CD4-positive, alpha-beta T cell (primary cell): Measurements from ENCODE around the gene RIPOR1. TPM values are rescaled to one million over a fixed set of nuclear protein-coding genes. Genes with fewer than 3 reads are reported as not detected.

Experiments
- ATAC-seq: fragments of 200-7000 bp; cut with Tn5 transposase; one replicate; pipeline ENCODE4 v1.10.0; 2022; ENCODE audit warnings: mild to moderate bottlenecking; ENCODE audit not compliant: poor library complexity
- CTCF ChIA-PET: fragments of 350-600 bp; sonication (Branson Sonifier 250); formaldehyde crosslinking; loops from one replicate; lab custom pipeline; 2021; ENCODE audit warnings: antibody characterized with exemption, inconsistent platforms; lab: Charles Lee
- POLR2A ChIA-PET: fragments of 350-600 bp; sonication (Branson Sonifier 250); formaldehyde crosslinking; loops from one replicate; lab custom pipeline; 2021; ENCODE audit warnings: antibody characterized with exemption, inconsistent platforms; lab: Charles Lee
- DNase-seq, 14 experiments: peaks; one replicate each; pipeline ENCODE4 v3.0.0-alpha.2; 2013 to 2020; ENCODE audit warnings: mixed read lengths in 2 of 14
- H3K27ac ChIP-seq, 2 donors: one replicate each; pipeline versions ENCODE4 v1.5.1 to v1.7.0; 2013; ENCODE audit warnings: low read length in 2 of 2, low read depth in 1 of 2, mild to moderate bottlenecking in 1 of 2
- H3K27me3 ChIP-seq, 2 experiments: 1 replicate in 1 of 2; 2 replicates in 1 of 2; pipeline versions ENCODE4 v1.6.1 to v1.7.0; 2013; ENCODE audit warnings: low read length in 2 of 2, control low read depth in 1 of 2, mild to moderate bottlenecking in 1 of 2, moderate library complexity in 1 of 2; ENCODE audit not compliant: insufficient read depth in 2 of 2, control insufficient read depth in 1 of 2
- H3K36me3 ChIP-seq: one replicate; pipeline ENCODE4 v1.6.1; 2013; ENCODE audit warnings: low read length, control low read depth; ENCODE audit not compliant: insufficient read depth
- H3K4me1 ChIP-seq: one replicate; pipeline ENCODE4 v1.6.1; 2013; ENCODE audit warnings: low read length, control low read depth; ENCODE audit not compliant: insufficient read depth
- H3K4me3 ChIP-seq: one replicate; pipeline ENCODE4 v1.5.1; 2013; ENCODE audit warnings: mild to moderate bottlenecking, low read length, moderate library complexity
- H3K9me3 ChIP-seq, 2 experiments: 1 replicate in 1 of 2; 2 replicates in 1 of 2; pipeline versions ENCODE4 v1.6.1 to v1.7.0; 2013; ENCODE audit warnings: low read length in 2 of 2, mild to moderate bottlenecking in 2 of 2, control low read depth in 1 of 2, moderate library complexity in 1 of 2; ENCODE audit not compliant: control insufficient read depth in 1 of 2, insufficient read depth in 1 of 2
- H3K27ac Mint-ChIP-seq: one replicate; pipeline ENCODE4 v1.8.0; 2020; ENCODE audit warnings: mixed read lengths
- H3K27me3 Mint-ChIP-seq: one replicate; pipeline ENCODE4 v1.8.0; 2021; ENCODE audit warnings: mixed read lengths
- H3K36me3 Mint-ChIP-seq: one replicate; pipeline ENCODE4 v1.8.0; 2021; ENCODE audit warnings: low read depth, mixed read lengths
- H3K4me1 Mint-ChIP-seq: one replicate; pipeline ENCODE4 v1.8.0; 2021; ENCODE audit warnings: low read depth, mixed read lengths
- H3K4me3 Mint-ChIP-seq: one replicate; pipeline ENCODE4 v1.8.0; 2020; ENCODE audit warnings: mild to moderate bottlenecking, mixed read lengths
- H3K9me3 Mint-ChIP-seq: one replicate; pipeline ENCODE4 v1.8.0; 2020; ENCODE audit warnings: mixed read lengths
- intact Hi-C, 2 experiments: fragments of 100-400 bp; cut with DNase I in 1 of 2; cut with micrococcal nuclease in 1 of 2; formaldehyde crosslinking; loops; one replicate each; pipeline versions ENCODE4 v1.15.1 to v1.9.0; 2023 to 2025; cut with DNase I, micrococcal nuclease
- total RNA-seq, 174 experiments: library from RNA in 2 of 174; stranded (reverse) in 2 of 174; gene quantifications; one replicate each; pipeline ENCODE4 v1.2.3 and lab custom pipeline; 2021 to 2026
- TF ChIP-seq, protein P1 (sequence below): fragments of 200-600 bp; IDR thresholded peaks from one replicate; pipeline ENCODE4 v1.8.0; 2022; ENCODE audit warnings: antibody characterized with exemption, mild to moderate bottlenecking

RIPOR1 gene
- total RNA-seq, 2 experiments from 2014 or later, result 21.3 to 25.4 TPM

DNA sequence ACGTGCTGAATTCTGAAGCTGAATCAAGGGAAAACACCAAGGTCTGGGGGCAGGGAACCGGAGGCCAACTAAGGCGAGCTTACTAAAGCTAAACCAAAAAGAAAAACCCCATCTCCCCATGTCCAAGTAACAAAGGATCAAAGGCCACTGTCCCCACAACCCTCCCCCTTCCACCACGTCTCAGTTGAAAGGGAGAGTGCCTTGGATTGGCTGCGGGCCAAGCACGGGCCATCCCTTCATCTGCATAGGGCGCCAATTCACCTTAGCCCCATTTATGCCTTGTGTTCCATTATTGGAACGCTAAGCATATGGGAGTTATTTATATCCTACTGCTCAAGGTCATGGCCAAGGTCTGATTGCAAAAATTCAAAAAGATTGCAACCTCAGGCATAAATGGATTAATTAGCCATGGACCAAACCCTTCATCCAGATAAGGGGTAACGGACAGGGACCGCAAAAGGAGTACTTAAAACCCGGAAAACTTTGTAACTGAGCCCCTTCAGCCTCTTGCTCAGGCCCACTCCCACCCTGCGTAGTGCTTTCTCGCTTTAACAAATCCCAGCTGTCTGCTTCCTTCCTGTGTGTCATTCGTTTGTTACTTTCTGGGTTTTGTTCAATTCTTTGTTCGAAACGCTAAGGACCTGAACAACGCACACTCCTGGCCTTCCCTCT lies 46.9 kb upstream of the RIPOR1 start:
- Histone ChIP-seq H3K4me1 (peaks cover 53% of the 10 kb centered on the region), H3K27ac (peak overlapping the region; percentile 98 to 100), H3K4me3 (peak overlapping the region; percentile 100), H3K9me3 (no peaks in the 10 kb centered on the region), H3K27me3 (no peaks in the 10 kb centered on the region), H3K36me3 (peaks cover 14% of the 10 kb centered on the region)
- no peaks in the 10 kb centered on the region for H3K9me3 Mint-ChIP-seq
- H3K4me3 Mint-ChIP-seq, result peak overlapping the region; percentile 98
- H3K27me3 Mint-ChIP-seq, result no peaks in the 10 kb centered on the region
- ChIA-PET CTCF (interaction anchor here (0.6 to 2.6 kb wide), 31 partner anchors 9 to 517 kb away, joined by 3 to 48 read pairs (median 4); partner anchors contain the start of genes ACD, CTCF, GFOD2 and PARD6A), POLR2A (interaction anchor here (0.6 to 2.2 kb wide), 24 partner anchors 11 to 958 kb away, joined by 3 to 16 read pairs (median 4); partner anchors contain the start of genes ACD, CTCF, FHOD1 and GFOD2)
- DNase-seq (peak in 11 of 14 experiments; percentile 20 to 66 (median 29)), ATAC-seq (peak; percentile 5)
- intact Hi-C loops, result loop anchor here (2.0 to 5.0 kb wide), 3 partner anchors 41 to 237 kb away; partner anchors contain the start of genes C16orf86 (in 1 of the 2), ENKD1 (in 1 of the 2) and GFOD2 (in 1 of the 2)
- peaks cover 32% of the 10 kb centered on the region for H3K36me3 Mint-ChIP-seq
- H3K27ac Mint-ChIP-seq, result peak overlapping the region; percentile 95
- peaks cover 47% of the 10 kb centered on the region for H3K4me1 Mint-ChIP-seq
- TF ChIP-seq, protein P1, sequence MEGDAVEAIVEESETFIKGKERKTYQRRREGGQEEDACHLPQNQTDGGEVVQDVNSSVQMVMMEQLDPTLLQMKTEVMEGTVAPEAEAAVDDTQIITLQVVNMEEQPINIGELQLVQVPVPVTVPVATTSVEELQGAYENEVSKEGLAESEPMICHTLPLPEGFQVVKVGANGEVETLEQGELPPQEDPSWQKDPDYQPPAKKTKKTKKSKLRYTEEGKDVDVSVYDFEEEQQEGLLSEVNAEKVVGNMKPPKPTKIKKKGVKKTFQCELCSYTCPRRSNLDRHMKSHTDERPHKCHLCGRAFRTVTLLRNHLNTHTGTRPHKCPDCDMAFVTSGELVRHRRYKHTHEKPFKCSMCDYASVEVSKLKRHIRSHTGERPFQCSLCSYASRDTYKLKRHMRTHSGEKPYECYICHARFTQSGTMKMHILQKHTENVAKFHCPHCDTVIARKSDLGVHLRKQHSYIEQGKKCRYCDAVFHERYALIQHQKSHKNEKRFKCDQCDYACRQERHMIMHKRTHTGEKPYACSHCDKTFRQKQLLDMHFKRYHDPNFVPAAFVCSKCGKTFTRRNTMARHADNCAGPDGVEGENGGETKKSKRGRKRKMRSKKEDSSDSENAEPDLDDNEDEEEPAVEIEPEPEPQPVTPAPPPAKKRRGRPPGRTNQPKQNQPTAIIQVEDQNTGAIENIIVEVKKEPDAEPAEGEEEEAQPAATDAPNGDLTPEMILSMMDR, result no peak

- peaks cover 32% of the 10 kb centered on the region for H3K36me3 Mint-ChIP-seq
- peaks cover 17% of the 10 kb centered on the region for H3K36me3 ChIP-seq
- H3K9me3 ChIP-seq, result no peaks in the 10 kb centered on the region
- CTCF ChIA-PET, result interaction anchor here (1.1 to 2.6 kb wide), 7 partner anchors 8 to 334 kb away, joined by 3 to 48 read pairs (median 16); no protein-coding TSS in a partner anchor
- H3K4me3 ChIP-seq, result peak overlapping the region; percentile 100
- DNase-seq (peak in 1 of 14 experiments; percentile 42), ATAC-seq (no peak)
- peak overlapping the region; percentile 95 for H3K27ac Mint-ChIP-seq
- H3K4me1 Mint-ChIP-seq, result peaks cover 43% of the 10 kb centered on the region
- H3K27ac ChIP-seq, result peak overlapping the region in 1 of 2 donors; percentile 98
- H3K27me3 Mint-ChIP-seq, result no peaks in the 10 kb centered on the region
- H3K27me3 ChIP-seq, result no peaks in the 10 kb centered on the region
- H3K9me3 Mint-ChIP-seq, result no peaks in the 10 kb centered on the region
- H3K4me1 ChIP-seq, result peaks cover 53% of the 10 kb centered on the region
- peak overlapping the region; percentile 98 for H3K4me3 Mint-ChIP-seq
- POLR2A ChIA-PET, result interaction anchor here (1.1 to 2.1 kb wide), 7 partner anchors 23 to 603 kb away, joined by 3 to 16 read pairs (median 6); partner anchors contain the start of genes CTCF, NFATC3 and RIPOR1
- intact Hi-C loops, result loop anchor here (5.0 kb wide), 2 partner anchors 40 to 185 kb away; partner anchors contain the start of genes C16orf86 (in 1 of the 2) and ENKD1 (in 1 of the 2)
- TF ChIP-seq, protein P1, result no peak
Measured at GRCh38 chr16:67482233-67482924, 46.2 kb upstream of the RIPOR1 start.

DNA sequence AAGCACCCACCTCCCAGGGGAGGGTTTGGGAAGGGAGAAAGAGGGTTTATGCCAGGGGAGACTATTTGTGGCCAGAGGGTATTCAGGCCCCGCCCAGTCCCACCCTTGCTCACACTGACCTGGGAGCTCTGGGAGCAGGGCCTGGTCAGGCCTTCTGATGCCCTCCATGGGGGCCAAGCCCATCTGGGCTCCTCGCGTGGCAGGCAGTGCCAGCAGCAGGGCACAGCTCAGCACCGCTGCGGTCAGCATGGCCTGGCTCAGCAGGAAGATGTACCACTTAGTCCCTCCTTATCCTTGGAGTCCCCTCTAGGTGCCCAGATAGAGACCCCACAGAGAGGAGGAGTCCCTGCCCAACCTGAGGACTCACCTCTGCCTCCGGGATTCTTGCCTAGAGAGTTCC lies 45.5 kb upstream of the RIPOR1 start, which contains the start of gene AGRP:
Gene AGRP (minus strand): TSS at position 398 of the 400 bp plus-strand sequence. CDS start 149 bp downstream, at position 249.
- ChIA-PET CTCF (interaction anchor here (1.0 kb wide), 1 partner anchor 31 kb away, joined by 3 read pairs; no protein-coding TSS in a partner anchor), POLR2A (no interaction called here)
- peaks cover 42% of the 10 kb centered on the region for H3K4me1 Mint-ChIP-seq
- no peaks in the 10 kb centered on the region for H3K27me3 Mint-ChIP-seq
- no peaks in the 10 kb centered on the region for H3K9me3 Mint-ChIP-seq
- Histone ChIP-seq H3K4me3 (peak within 1 kb of the TSS; percentile 100), H3K27ac (peak within 1 kb of the TSS in 1 of 2 donors; percentile 98), H3K27me3 (no peaks in the 10 kb centered on the region), H3K4me1 (peaks cover 53% of the 10 kb centered on the region), H3K36me3 (peaks cover 17% of the 10 kb centered on the region), H3K9me3 (no peaks in the 10 kb centered on the region)
- H3K27ac Mint-ChIP-seq, result peak within 1 kb of the TSS; percentile 95
- peaks cover 37% of the 10 kb centered on the region for H3K36me3 Mint-ChIP-seq
- DNase-seq, result no peak
- intact Hi-C loops, result loop anchor here (5.0 kb wide), 2 partner anchors 39 to 184 kb away; partner anchors contain the start of genes C16orf86 (in 1 of the 2) and ENKD1 (in 1 of the 2)
- TF ChIP-seq, protein P1, result no peak
- no peak for ATAC-seq
- peak within 1 kb of the TSS; percentile 98 for H3K4me3 Mint-ChIP-seq
